Measurements from ENCODE around the gene CDH4.

DNA sequence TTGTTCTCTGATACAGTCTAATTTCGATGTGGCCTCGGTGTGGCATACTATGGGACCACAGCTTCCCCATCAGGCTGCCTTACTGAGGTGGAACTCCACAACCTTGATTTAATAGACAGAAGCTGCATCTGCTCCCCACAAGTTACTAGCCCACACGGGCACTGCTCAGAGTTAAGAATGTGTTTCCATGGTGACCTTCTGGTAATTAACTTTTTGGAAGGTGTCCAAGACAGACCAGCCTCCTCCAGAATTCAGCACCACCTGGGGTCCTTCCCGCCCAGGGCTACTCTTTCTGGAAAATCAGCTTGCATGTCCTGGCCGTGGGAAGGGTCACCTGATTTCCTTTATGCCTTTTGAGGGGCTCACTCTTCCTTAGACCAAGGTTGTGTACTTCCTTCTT is 48.7 kb upstream of the CDH4 start:
- TF ChIP-seq CTCF (IDR thresholded peaks at IDR 0.05 in 8 of 11, conservative IDR thresholded peaks at IDR 0.05 in 3 of 11): no peak
- no peak for TF ChIP-seq POLR2A (IDR thresholded peaks at IDR 0.05)
- no peak for TF ChIP-seq POLR2AphosphoS5 (IDR thresholded peaks at IDR 0.05)
